GM12878 (cell line): ENCODE data around the gene HADHA.

Source experiments
- EZH2 ChIP-seq: IDR thresholded peaks from 2 replicates; pipeline ENCODE4 v1.6.1; 2012; ENCODE audit warnings: low read depth, mild to moderate bottlenecking, control low read depth, inconsistent platforms, low read length, borderline replicate concordance; ENCODE audit not compliant: control insufficient read depth
- JUND ChIP-seq: IDR thresholded peaks from 2 replicates; pipeline ENCODE4 v1.6.1; 2012; ENCODE audit warnings: low read depth, mild to moderate bottlenecking, low read length, improper control_type of control experiment, moderate library complexity
- ZNF274 ChIP-seq: IDR thresholded peaks from one replicate; pipeline ENCODE4 v1.8.0; 2011; ENCODE audit not compliant: insufficient read length, insufficient read depth

DNA sequence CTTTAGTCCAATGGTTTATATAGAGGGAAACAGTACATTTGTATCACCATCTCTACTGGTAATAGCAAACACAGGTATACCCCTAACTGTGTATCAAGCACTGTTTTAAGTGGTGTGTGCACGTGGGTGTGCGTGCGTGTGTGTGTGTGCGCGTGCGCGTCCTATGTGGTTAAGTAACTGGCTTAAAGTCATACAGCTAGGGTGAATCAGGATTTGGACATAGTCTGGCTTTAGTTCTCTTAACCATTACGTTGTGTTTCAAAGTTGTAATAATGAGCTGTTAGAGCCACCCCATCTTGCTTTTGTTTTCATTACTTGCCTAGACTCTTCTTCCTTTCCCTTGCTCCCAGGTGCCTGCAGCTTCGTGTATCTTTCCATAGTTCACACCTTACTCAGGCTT, 2.4 kb upstream of the HADHA start:
- TF ChIP-seq JUND (no peak), EZH2 (no peak), ZNF274 (no peak)
